Inferior parietal cortex (tissue), 1 donor: Measurements from ENCODE around the gene ZNF22.

ENCODE experiments used
- DNase-seq: peaks from one replicate; pipeline ENCODE4 v3.0.0-alpha.2; 2016; ENCODE audit errors: extremely low spot score

The ZNF22 gene

GRCh38 chr10:44965104-44965503 lies 35.6 kb upstream of the ZNF22 start:
- DNase-seq, result no peak

- DNase-seq, result no peak
These were observed 35.0 kb upstream of the ZNF22 start for GRCh38 chr10:44965651-44966097.

GRCh38 chr10:44966129-44966815 lies 34.5 kb upstream of the ZNF22 start:
- no peak for DNase-seq

- DNase-seq, result no peak
These were observed 33.8 kb upstream of the ZNF22 start for GRCh38 chr10:44966816-44967509.

- DNase-seq, result no peak
These were observed 33.1 kb upstream of the ZNF22 start for GRCh38 chr10:44967616-44968015.

GRCh38 chr10:44968091-44968490 lies 32.6 kb upstream of the ZNF22 start:
- no peak for DNase-seq

GRCh38 chr10:44968500-44969400 lies 32.0 kb upstream of the ZNF22 start:
- DNase-seq, result no peak

GRCh38 chr10:44969854-44970253 lies 30.9 kb upstream of the ZNF22 start:
- DNase-seq, result no peak

GRCh38 chr10:44970812-44971395 lies 29.8 kb upstream of the ZNF22 start:
- DNase-seq, result no peak

- DNase-seq, result no peak
These were observed 29.3 kb upstream of the ZNF22 start for GRCh38 chr10:44971434-44971833.

- DNase-seq, result no peak
These were observed 28.6 kb upstream of the ZNF22 start for GRCh38 chr10:44971935-44972757.

- DNase-seq, result no peak
These were observed 27.8 kb upstream of the ZNF22 start for GRCh38 chr10:44972874-44973306.

GRCh38 chr10:44973323-44974081 lies 27.2 kb upstream of the ZNF22 start:
- no peak for DNase-seq

- no peak for DNase-seq
These were observed 26.6 kb upstream of the ZNF22 start for GRCh38 chr10:44974082-44974627.

- DNase-seq, result peak; percentile 71
These were observed 25.9 kb upstream of the ZNF22 start for GRCh38 chr10:44974628-44975430.

GRCh38 chr10:44975431-44976331 lies 25.0 kb upstream of the ZNF22 start:
- DNase-seq, result no peak

- no peak for DNase-seq
These were observed 24.1 kb upstream of the ZNF22 start for GRCh38 chr10:44976352-44977198.
